AG04449 (cell line): Measurements from ENCODE around the gene DNAAF8.

ENCODE experiments used
- CTCF ChIA-PET: fragments of 350-600 bp; formaldehyde crosslinking; extraction: SDS; loops from one replicate; lab custom pipeline; 2021; ENCODE audit warnings: antibody characterized with exemption; lab: Yijun Ruan, JAX
- POLR2A ChIA-PET: fragments of 400-600, 350-600 bp; formaldehyde crosslinking; extraction: SDS; loops from one replicate; lab custom pipeline; 2020; ENCODE audit warnings: antibody characterized with exemption, inconsistent platforms; lab: Yijun Ruan, JAX
- DNase-seq: peaks from one replicate; pipeline ENCODE4 v3.0.0-alpha.2; 2010; ENCODE audit warnings: low read depth, low spot score
- H3K4me3 ChIP-seq: 2 replicates; pipeline ENCODE4 v1.5.1; 2011; ENCODE audit warnings: low read depth, mild to moderate bottlenecking, control low read depth, low read length
- CTCF ChIP-seq: IDR thresholded peaks from one replicate; pipeline ENCODE4 v1.5.1; 2011; ENCODE audit warnings: mild to moderate bottlenecking, moderate library complexity, low read length, control low read depth, inconsistent platforms; ENCODE audit not compliant: insufficient read depth; ENCODE audit errors: missing control alignments

The DNAAF8 gene

GRCh38 chr16:4771646-4772045 lies 37.3 kb downstream of the DNAAF8 start:
- ChIA-PET CTCF (no interaction called here), POLR2A (no interaction called here)
- no peak for DNase-seq
- H3K4me3 ChIP-seq = no peak overlapping the region
- no peak for TF ChIP-seq CTCF

GRCh38 chr16:4772351-4772750 lies 38.0 kb downstream of the DNAAF8 start:
- no peak for TF ChIP-seq CTCF
- H3K4me3 ChIP-seq = no peak overlapping the region
- no peak for DNase-seq
- ChIA-PET CTCF (no interaction called here), POLR2A (interaction anchor here (0.7 kb wide), 1 partner anchor 94 kb away, joined by 4 read pairs; no protein-coding TSS in a partner anchor)

GRCh38 chr16:4775005-4775404 lies 40.7 kb downstream of the DNAAF8 start:
- CTCF ChIA-PET = no interaction called here
- TF ChIP-seq CTCF = no peak
- H3K4me3 ChIP-seq = no peak overlapping the region
- DNase-seq = no peak
- POLR2A ChIA-PET = no interaction called here

- TF ChIP-seq CTCF = no peak
- CTCF ChIA-PET = no interaction called here
- no peak for DNase-seq
- H3K4me3 ChIP-seq = no peak overlapping the region
- POLR2A ChIA-PET = no interaction called here
Observed at GRCh38 chr16:4776141-4776705, 41.9 kb downstream of the DNAAF8 start.

GRCh38 chr16:4777339-4778049 lies 43.2 kb downstream of the DNAAF8 start:
- POLR2A ChIA-PET = no interaction called here
- no peak for DNase-seq
- CTCF ChIA-PET = no interaction called here
- no peak overlapping the region for H3K4me3 ChIP-seq
- TF ChIP-seq CTCF = no peak

- POLR2A ChIA-PET = no interaction called here
- no peak for DNase-seq
- H3K4me3 ChIP-seq = no peak overlapping the region
- CTCF ChIA-PET = no interaction called here
- no peak for TF ChIP-seq CTCF
Observed at GRCh38 chr16:4778050-4778392, 43.7 kb downstream of the DNAAF8 start.
